GM19240 (cell line): ENCODE results near the gene OSTM1.
"Not testable (repeated sequence)": the region's sequence is repeated elsewhere in the genome, so short reads cannot be mapped to it uniquely, and the experiment has no call there.

ENCODE experiments used
- DNase-seq: peaks from one replicate; pipeline ENCODE4 v3.0.0; 2011; ENCODE audit warnings: low spot score; ENCODE audit not compliant: insufficient read length

The OSTM1 gene

DNA sequence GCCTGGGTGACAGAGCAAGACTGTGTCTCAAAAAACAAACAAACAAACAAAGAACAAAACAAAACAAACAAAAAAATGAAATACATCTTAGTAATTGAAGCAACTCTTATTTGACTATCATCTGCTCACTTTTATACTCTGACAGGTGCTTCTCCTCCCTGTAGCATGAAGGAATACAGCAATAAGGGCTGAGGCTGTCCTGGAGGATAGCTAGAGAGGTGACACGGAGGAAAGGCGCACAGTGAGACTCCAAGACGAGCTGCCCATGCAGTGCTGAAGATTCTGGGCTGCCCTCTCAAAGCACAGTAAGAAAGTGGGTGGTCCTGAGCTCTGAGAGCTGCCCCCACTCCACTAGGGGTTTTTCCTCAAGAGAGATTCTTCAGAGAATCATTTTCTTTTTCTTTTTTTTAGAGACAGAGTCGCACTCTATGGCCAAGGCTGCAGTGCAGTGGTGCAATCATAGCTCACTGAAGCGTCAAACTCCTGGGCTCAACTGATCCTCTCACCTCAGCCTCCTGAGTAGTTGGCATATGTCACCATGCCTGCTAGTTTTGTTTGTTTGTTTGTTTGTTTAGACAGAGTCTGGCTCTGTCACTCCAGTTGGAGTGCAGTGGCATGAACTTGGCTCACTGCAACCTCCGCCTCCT is 50.0 kb downstream of the OSTM1 start:
- DNase-seq: no peak

- DNase-seq: no peak
Observed at GRCh38 chr6:108020472-108021116, 53.9 kb downstream of the OSTM1 start.

GRCh38 chr6:108016283-108016682 is 58.3 kb downstream of the OSTM1 start:
- DNase-seq: not testable (repeated sequence)

DNA sequence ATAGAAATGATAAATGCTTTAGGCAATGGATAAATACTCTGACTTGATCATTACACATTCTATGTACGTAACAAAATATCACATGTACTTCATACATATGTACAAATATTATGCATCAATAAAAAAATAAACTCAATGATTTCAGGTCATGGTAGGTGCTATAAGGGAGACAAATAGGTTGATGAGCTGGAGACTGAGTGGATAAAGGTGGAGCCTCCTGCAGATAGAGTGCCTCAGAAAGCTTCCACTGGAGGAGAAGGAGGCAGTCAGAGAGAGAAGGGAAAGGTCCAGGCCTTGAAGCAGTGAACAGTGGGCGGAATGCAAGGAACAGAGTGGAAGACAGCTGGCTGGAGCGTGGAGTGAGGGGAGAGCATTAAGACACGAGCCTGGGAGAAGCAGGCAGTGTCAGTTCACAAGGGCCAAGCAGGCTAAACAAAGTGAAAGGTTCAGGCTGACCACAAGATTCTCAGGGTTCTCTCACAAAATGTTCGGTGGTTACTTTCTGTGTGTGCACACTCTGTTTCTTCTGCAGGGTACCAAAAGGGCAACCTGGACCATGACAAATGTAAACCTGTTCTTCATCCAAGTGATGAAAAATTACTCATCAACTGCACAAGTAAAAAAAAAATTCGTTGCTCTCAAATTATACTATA is 60.6 kb downstream of the OSTM1 start:
- no peak for DNase-seq

- DNase-seq: no peak
Observed at GRCh38 chr6:108009894-108010293, 64.6 kb downstream of the OSTM1 start.

DNA sequence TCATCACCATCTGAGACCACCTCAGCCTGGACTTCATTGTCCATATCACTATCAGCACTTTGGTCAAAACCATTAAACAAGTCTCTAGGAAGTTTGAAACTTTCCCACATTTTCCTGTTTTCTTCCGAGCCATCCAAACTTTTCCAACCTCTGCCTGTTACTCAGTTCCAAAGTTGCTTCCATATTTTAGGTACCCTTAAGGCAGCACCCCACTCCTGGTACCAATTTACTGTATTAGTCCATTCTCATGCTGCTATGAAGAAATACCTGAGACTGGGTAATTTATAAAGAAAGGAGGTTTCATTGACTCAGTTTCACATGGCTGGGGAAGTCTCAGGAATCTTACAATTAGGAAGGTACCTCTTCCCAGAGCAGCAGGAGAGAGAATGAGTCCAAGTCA is 65.3 kb downstream of the OSTM1 start:
- DNase-seq: not testable (repeated sequence)

- no peak for DNase-seq
Observed at GRCh38 chr6:108008363-108008762, 66.2 kb downstream of the OSTM1 start.

DNA sequence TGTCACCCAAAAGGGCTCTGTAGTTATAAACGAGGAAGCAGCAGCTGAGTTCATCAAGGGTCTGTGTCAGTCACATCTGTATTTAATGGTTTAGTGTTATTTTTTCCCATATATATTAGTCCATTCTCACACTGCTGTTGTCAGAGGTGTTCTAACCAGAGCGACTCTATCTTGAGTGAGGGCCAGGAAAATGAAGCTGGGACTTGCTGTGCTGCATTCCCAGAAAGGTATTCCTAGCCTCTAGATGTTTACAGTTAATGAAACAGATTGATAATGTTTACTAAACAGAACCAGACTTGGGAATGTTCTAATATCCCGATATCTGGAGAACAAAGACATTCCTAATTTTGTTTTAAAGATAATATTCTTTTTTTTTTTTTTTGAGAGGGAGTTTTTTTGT is 68.6 kb downstream of the OSTM1 start:
- DNase-seq: no peak

DNA sequence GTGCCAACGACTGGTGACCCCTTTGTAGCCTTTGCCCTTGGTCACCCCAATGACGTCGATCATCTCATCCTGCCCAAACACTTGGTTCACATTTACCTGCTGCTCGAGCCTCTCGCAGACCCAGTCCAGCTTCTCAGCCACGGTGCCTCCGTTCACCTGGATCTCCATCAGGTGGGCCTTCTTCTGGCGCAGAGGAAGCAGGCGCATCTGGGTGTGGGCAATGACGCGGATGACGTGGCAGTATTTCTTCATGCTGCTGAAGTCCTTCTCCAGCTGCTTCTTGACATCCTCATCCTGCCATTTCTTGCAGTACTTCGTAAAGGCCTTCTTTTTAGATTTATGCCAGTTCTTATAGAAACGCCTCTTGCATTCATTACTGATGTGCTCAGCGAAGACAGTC is 69.7 kb downstream of the OSTM1 start:
- no peak for DNase-seq

DNA sequence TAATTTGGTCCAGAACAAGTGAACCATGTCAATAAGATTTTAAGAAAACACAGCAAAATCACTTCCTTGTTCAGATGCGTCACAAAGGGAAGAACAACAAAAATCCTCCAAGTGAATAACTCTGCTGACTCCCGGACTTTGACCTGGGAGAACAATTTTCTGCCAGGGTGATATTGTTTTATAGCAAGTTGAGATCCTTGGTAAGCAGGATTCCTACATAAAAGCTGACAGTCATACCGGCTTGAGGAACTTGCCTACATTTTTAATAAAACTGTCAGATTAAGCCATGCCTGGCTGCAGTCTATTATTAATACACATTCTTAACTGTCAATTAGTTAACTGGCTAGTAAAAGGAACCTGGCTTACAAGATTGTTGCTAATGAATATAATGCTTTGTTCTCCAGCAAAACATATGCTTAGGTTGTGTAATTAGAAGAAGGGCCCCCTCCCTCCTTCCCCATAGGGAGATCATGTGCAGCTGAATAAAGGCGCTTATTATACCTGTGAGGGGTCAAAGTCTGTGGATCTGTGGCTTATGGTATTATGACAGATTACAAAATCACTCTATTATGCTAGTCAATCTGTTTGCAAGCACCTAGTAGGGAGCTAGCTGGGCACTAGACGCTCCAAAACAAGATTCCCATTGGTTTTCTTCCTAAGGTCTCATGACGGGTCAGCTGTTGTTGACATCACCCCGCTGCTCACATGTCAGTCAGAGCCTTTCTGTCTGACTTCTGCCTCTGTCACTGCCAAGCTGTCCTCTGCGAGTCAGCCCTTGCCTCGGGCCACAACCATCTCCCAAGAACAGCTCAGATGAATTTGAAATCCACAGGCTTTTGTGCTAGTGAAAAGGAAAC is 71.9 kb downstream of the OSTM1 start:
- DNase-seq: no peak

DNA sequence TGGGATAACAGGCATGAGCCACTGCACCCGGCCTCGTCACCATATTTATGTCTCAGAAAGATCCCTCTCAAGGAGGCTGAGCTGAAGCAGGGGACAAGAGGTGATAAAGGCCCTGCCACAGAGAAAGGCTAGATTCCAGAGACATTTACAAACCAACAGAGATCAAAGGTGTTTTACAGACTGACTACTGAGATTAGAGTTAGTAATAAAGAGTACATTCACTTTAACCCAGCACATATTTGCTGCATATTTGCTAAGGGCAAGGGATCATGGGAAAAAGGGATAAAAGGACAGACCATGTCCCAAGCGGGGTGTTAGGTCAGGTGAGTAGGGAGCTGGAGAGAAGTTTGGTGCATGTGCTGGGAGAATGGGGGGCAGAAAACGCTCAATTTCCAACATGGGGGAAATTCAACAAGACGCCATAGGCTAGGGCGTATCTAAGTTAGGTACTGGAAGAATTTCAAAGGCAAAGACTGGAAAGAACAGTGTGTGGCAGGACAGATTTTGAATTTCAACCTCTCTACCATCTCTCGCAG is 72.8 kb downstream of the OSTM1 start:
- no peak for DNase-seq

DNA sequence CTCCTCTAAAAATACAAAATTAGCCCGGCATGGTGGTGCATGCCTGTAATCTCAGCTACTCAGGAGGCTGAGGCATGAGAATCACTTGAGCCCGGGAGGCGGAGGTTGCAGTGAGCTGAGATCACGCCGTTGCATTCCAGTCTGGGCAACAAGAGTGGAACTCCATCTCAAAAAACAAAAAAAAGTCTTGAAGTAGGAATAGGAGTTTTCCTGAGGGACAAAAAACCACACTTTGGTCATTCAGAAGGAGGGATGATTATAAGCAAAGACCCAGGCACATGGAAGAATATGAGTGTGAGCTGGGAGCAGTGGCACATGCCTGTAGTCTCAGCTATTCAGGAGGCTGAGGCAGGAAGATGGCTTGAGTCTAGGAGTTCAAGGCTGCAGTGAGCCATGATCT is 74.3 kb downstream of the OSTM1 start:
- not testable (repeated sequence) for DNase-seq

DNA sequence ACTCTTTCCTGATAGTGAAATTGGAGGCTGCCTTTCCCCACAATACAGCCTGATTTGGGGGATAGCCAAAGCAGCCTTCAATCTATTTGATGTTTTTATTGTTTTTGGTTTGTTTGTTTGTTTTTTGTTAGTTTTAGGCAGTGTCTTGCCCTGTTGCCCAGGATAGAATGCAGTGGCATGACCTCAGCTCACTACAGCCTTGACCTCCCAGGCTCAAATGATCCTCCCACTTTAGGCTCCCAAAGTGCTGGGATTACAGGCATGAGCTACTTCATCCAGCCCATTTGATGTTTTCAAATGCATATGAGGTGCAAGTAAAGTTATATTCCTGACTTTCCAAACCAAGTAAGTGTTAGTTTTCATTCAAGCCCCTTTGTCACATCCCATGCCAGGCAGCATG is 75.2 kb downstream of the OSTM1 start:
- no peak for DNase-seq

DNA sequence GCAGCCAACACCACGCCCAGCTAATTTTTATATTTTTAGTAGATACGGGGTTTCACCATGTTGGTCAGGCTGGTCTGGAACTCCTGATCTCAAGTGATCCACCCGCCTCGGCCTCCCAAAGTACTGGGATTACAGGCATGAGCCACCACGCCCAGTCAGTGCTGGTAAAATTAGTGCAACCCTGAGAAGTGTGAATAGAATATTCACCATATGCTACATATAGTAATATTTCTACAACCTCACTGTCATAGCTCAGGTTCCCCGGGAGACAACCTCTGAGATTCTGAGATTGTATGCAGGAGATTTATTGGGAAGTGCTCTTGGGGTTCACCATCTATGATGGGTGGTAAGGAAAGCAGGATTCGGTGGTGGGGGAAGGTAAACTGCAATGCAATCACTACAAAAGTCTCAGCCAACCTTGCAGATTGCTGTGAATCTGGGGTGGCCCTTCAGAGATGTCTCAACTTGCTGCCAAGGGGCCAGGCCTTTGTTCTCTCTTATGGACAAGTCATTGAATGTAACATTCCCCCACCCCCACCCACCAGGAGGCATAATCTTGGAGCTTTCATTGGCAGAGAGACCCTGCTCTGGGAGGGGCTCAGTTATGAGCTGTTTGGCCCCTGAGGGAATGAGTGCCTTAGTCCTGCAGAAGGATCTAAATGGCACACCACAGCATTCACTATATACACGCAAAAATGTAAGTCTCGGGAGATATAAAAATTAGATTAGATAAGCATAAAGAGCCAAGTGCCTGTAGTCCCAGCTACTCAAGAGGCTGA is 82.6 kb downstream of the OSTM1 start:
- no peak for DNase-seq
